Measurements from ENCODE around the gene VWF.
"Not testable (repeated sequence)": the region's sequence is repeated elsewhere in the genome, so short reads cannot be mapped to it uniquely, and the experiment has no call there.

Gene VWF

GRCh38 chr12:6030081-6030480, 94.4 kb downstream of the VWF start:
- H3K36me3 ChIP-seq (ENCODE audit: insufficient read depth, insufficient read length, low read length), result no peaks in the 10 kb centered on the region
- no peaks in the 10 kb centered on the region for H3K27me3 ChIP-seq (ENCODE audit: insufficient read depth, insufficient read length)
- no peak for TF ChIP-seq SUZ12 (IDR thresholded peaks at IDR 0.05; ENCODE audit: extremely low read depth, insufficient read depth, insufficient read length)
- no peak for TF ChIP-seq ZNF274 (IDR thresholded peaks at IDR 0.05; ENCODE audit: low read depth, low read length)
- no peak for TF ChIP-seq YY1 (IDR thresholded peaks at IDR 0.05; ENCODE audit: insufficient read depth, insufficient read length)
- H3K4me3 ChIP-seq (ENCODE audit: insufficient read length, low read depth), result no peak overlapping the region
- peaks cover 11% of the 10 kb centered on the region; the same call in 1 of the 2 replicates for H3K9me3 ChIP-seq (ENCODE audit: insufficient read depth, low read length)
- H3K4me1 ChIP-seq (ENCODE audit: insufficient read depth, insufficient read length), result no peaks in the 10 kb centered on the region
- H3K9ac ChIP-seq (ENCODE audit: insufficient read length, low read depth), result no peak overlapping the region
- DNase-seq (ENCODE audit: low read depth, low spot score), result no peak

GRCh38 chr12:6029401-6029800, 95.1 kb downstream of the VWF start:
- Histone ChIP-seq H3K4me1 (ENCODE audit: insufficient read depth, insufficient read length) (no peaks in the 10 kb centered on the region), H3K9me3 (ENCODE audit: insufficient read depth, low read length) (peaks cover 11% of the 10 kb centered on the region; the same call in 1 of the 2 replicates)
- no peak for DNase-seq (ENCODE audit: low read depth, low spot score)

GRCh38 chr12:6026998-6027397, 97.5 kb downstream of the VWF start:
- no peaks in the 10 kb centered on the region for H3K4me1 ChIP-seq (ENCODE audit: insufficient read depth, insufficient read length)
- TF ChIP-seq ZNF274 (IDR thresholded peaks at IDR 0.05; ENCODE audit: low read depth, low read length) (no peak), YY1 (IDR thresholded peaks at IDR 0.05; ENCODE audit: insufficient read depth, insufficient read length) (no peak), SUZ12 (IDR thresholded peaks at IDR 0.05; ENCODE audit: extremely low read depth, insufficient read depth, insufficient read length) (no peak)
- H3K9me3 ChIP-seq (ENCODE audit: insufficient read depth, low read length), result peaks cover 11% of the 10 kb centered on the region; the same call in 1 of the 2 replicates
- H3K9ac ChIP-seq (ENCODE audit: insufficient read length, low read depth), result no peak overlapping the region
- H3K4me3 ChIP-seq (ENCODE audit: insufficient read length, low read depth), result no peak overlapping the region
- H3K36me3 ChIP-seq (ENCODE audit: insufficient read depth, insufficient read length, low read length), result no peaks in the 10 kb centered on the region
- no peak for DNase-seq (ENCODE audit: low read depth, low spot score)
- no peaks in the 10 kb centered on the region for H3K27me3 ChIP-seq (ENCODE audit: insufficient read depth, insufficient read length)

More at GRCh38 chr12:6029401-6029800, 95.1 kb downstream of the VWF start:
- Histone ChIP-seq H3K27me3 (ENCODE audit: insufficient read depth, insufficient read length) (no peaks in the 10 kb centered on the region), H3K36me3 (ENCODE audit: insufficient read depth, insufficient read length, low read length) (no peaks in the 10 kb centered on the region), H3K4me3 (ENCODE audit: insufficient read length, low read depth) (no peak overlapping the region), H3K9ac (ENCODE audit: insufficient read length, low read depth) (no peak overlapping the region)
- no peak for TF ChIP-seq ZNF274 (IDR thresholded peaks at IDR 0.05; ENCODE audit: low read depth, low read length)

GRCh38 chr12:6025703-6026298, 98.7 kb downstream of the VWF start:
- H3K27me3 ChIP-seq (ENCODE audit: insufficient read depth, insufficient read length); H3K4me3 ChIP-seq (ENCODE audit: insufficient read length, low read depth); DNase-seq (ENCODE audit: low read depth, low spot score); H3K4me1 ChIP-seq (ENCODE audit: insufficient read depth, insufficient read length); H3K9ac ChIP-seq (ENCODE audit: insufficient read length, low read depth); H3K36me3 ChIP-seq (ENCODE audit: insufficient read depth, insufficient read length, low read length): not testable (repeated sequence)
- peaks cover 11% of the 10 kb centered on the region; the same call in 1 of the 2 replicates for H3K9me3 ChIP-seq (ENCODE audit: insufficient read depth, low read length)

GRCh38 chr12:6024066-6024465, 100.4 kb downstream of the VWF start:
- not testable (repeated sequence) for H3K4me3 ChIP-seq (ENCODE audit: insufficient read length, low read depth); H3K4me1 ChIP-seq (ENCODE audit: insufficient read depth, insufficient read length); H3K27me3 ChIP-seq (ENCODE audit: insufficient read depth, insufficient read length); DNase-seq (ENCODE audit: low read depth, low spot score); H3K36me3 ChIP-seq (ENCODE audit: insufficient read depth, insufficient read length, low read length); H3K9ac ChIP-seq (ENCODE audit: insufficient read length, low read depth)
- peaks cover 11% of the 10 kb centered on the region; the same call in 1 of the 2 replicates for H3K9me3 ChIP-seq (ENCODE audit: insufficient read depth, low read length)

GRCh38 chr12:6020930-6021329, 103.5 kb downstream of the VWF start:
- H3K9ac ChIP-seq (ENCODE audit: insufficient read length, low read depth), result no peak overlapping the region
- H3K9me3 ChIP-seq (ENCODE audit: insufficient read depth, low read length), result no peaks in the 10 kb centered on the region
- no peaks in the 10 kb centered on the region for H3K4me1 ChIP-seq (ENCODE audit: insufficient read depth, insufficient read length)
- no peak for DNase-seq (ENCODE audit: low read depth, low spot score)
- H3K4me3 ChIP-seq (ENCODE audit: insufficient read length, low read depth), result no peak overlapping the region
- no peaks in the 10 kb centered on the region for H3K27me3 ChIP-seq (ENCODE audit: insufficient read depth, insufficient read length)
- no peak for TF ChIP-seq SUZ12 (IDR thresholded peaks at IDR 0.05; ENCODE audit: extremely low read depth, insufficient read depth, insufficient read length)
- no peak for TF ChIP-seq ZNF274 (IDR thresholded peaks at IDR 0.05; ENCODE audit: low read depth, low read length)
- no peaks in the 10 kb centered on the region for H3K36me3 ChIP-seq (ENCODE audit: insufficient read depth, insufficient read length, low read length)

DNA sequence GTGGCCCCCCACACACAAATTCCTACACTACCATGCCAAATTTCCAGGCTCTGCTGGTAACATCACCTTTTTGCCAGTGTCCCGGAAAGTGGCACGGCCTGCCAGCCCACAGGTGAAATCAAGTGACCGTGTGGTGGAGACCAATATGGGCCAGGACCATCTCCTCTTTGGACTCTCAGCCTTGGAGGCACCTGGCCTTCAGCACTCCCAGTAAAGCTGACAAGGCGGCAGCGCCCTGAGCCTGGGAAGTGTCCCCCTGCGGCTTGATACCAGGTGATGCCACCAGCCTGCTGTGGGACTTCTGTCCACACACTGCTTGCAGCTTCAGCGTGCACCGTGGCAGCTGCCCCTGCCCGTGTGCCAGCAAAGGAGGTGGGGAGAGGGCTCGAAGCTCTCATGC, 104.0 kb downstream of the VWF start:
- H3K9me3 ChIP-seq (ENCODE audit: insufficient read depth, low read length); H3K27me3 ChIP-seq (ENCODE audit: insufficient read depth, insufficient read length); DNase-seq (ENCODE audit: low read depth, low spot score); H3K9ac ChIP-seq (ENCODE audit: insufficient read length, low read depth); H3K36me3 ChIP-seq (ENCODE audit: insufficient read depth, insufficient read length, low read length); H3K4me3 ChIP-seq (ENCODE audit: insufficient read length, low read depth); H3K4me1 ChIP-seq (ENCODE audit: insufficient read depth, insufficient read length): not testable (repeated sequence)

GRCh38 chr12:6019256-6019655, 105.2 kb downstream of the VWF start:
- H3K9me3 ChIP-seq (ENCODE audit: insufficient read depth, low read length); H3K36me3 ChIP-seq (ENCODE audit: insufficient read depth, insufficient read length, low read length); DNase-seq (ENCODE audit: low read depth, low spot score); H3K4me3 ChIP-seq (ENCODE audit: insufficient read length, low read depth); H3K9ac ChIP-seq (ENCODE audit: insufficient read length, low read depth); H3K4me1 ChIP-seq (ENCODE audit: insufficient read depth, insufficient read length); H3K27me3 ChIP-seq (ENCODE audit: insufficient read depth, insufficient read length): not testable (repeated sequence)
